Gastrocnemius medialis (tissue), 4 donors: Measurements from ENCODE around the gene CYP4A22.

Source experiments
- CTCF ChIP-seq, 5 experiments: fragments of 450-650 bp in 3 of 5; fragments of 200-600 bp in 2 of 5; sonication (generic) in 2 of 5; IDR thresholded peaks in 4 of 5; conservative IDR thresholded peaks in 1 of 5; 1 replicate in 4 of 5; 2 replicates in 1 of 5; pipeline ENCODE4 v1.5.1; 2016 to 2019; ENCODE audit warnings: antibody characterized with exemption in 5 of 5, mild to moderate bottlenecking in 3 of 5, moderate library complexity in 3 of 5
- POLR2A ChIP-seq, 2 donors: fragments of 450-650 bp; IDR thresholded peaks; one replicate each; pipeline ENCODE4 v1.6.1; 2017; ENCODE audit warnings: antibody characterized with exemption in 2 of 2, mild to moderate bottlenecking in 2 of 2, moderate library complexity in 2 of 2

- no peak for TF ChIP-seq POLR2A (IDR thresholded peaks at IDR 0.05)
- no peak for TF ChIP-seq CTCF (IDR thresholded peaks at IDR 0.05 in 4 of 5, conservative IDR thresholded peaks at IDR 0.05 in 1 of 5)
Observed at GRCh38 chr1:47178654-47179016, 41.4 kb downstream of the CYP4A22 start.
